ENCODE measurements around the gene MEGF11. TPM values are rescaled to one million over a fixed set of nuclear protein-coding genes. Genes with fewer than 3 reads are reported as not detected.

The MEGF11 gene
- total RNA-seq, 1 experiment from 2014 or later = not detected

DNA sequence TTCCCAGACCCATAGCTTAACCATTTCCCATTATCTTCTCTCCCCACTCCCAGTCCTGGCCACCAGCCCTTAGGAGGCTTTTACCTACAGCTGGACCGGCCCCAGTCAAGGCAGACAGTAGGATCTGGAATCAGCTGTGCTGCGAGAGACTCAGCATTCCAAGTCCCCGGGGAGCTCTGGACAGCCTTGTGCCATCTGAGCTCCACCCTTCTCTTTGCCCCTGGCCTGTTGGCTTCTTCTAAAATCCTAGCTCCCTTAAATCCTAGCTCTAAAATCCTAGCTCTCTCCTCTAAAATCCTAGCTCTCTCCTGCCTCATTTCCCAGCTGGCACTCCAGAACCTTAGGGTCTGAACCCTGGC lies 21.3 kb downstream of the MEGF11 start:
- Histone ChIP-seq H3K4me3 (ENCODE audit: low read length) (no peak overlapping the region), H3K27me3 (ENCODE audit: low read length) (no peaks in the 10 kb centered on the region)
- DNase-seq = no peak

DNA sequence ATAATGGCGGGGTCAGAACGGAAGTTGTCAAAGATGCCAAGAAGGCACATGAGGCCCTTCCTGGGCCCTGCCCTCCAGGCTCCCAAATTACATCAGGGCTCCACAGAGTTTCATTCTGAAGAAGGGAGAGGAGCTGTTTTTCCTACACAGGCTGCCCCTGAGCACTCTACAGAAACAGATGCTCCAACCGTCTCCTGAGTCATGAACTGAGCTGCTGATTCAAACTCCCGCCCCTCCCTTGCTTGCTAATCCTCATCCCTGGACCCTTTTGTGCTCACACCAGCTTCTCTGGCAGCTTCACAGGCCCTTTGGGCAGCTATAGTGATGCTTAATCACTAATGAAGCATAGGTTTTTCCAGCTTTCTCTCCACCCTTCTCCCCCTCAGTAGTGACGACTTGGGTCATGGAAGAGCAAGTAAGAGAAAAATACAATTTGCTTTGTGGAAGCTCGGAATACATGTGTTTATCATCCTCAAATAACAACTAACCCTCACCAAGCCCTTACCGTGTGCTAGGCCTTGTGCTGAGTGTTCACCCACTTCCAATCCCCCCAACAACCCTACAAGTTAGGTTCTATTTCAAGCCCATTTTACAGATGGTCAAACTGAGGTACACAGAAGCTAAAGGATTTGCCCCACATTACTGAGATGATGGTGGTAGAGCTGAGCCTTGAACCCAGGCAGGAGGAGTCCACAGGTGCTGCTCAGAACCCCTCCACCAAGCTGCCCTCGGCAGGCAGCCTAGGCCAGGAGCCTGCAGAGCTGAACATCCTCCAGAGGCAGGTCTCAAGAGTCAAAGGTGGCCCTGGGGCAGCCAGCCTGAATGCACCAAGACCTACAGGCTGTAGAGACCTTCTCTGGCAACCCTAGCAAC lies 21.9 kb downstream of the MEGF11 start:
- no peaks in the 10 kb centered on the region for H3K9me2 ChIP-seq (replicated peaks; ENCODE audit: insufficient read depth, low read length)
- no peaks in the 10 kb centered on the region for H3K27me3 ChIP-seq (ENCODE audit: low read length)
- no peak for DNase-seq
- H3K27ac ChIP-seq (ENCODE audit: low read length) = no peak overlapping the region
- H3K9ac ChIP-seq (ENCODE audit: low read length) = no peak overlapping the region
- no peaks in the 10 kb centered on the region for H3K79me2 ChIP-seq (ENCODE audit: low read length)
- no peaks in the 10 kb centered on the region for H4K20me1 ChIP-seq (ENCODE audit: insufficient read depth, low read depth, low read length)
- H3K4me3 ChIP-seq (ENCODE audit: low read length) = no peak overlapping the region
- no peaks in the 10 kb centered on the region for H3K9me3 ChIP-seq (ENCODE audit: low read length)
- H3K4me2 ChIP-seq (ENCODE audit: low read depth, low read length, poor library complexity, severe bottlenecking) = no peak overlapping the region
- no peaks in the 10 kb centered on the region for H3K4me1 ChIP-seq (ENCODE audit: low read length)
- no peak overlapping the region for H2AFZ ChIP-seq (ENCODE audit: low read length)
- no peaks in the 10 kb centered on the region for H3K36me3 ChIP-seq (ENCODE audit: insufficient read depth, low read length)

More for the DNA sequence above, 21.3 kb downstream of the MEGF11 start:
- Histone ChIP-seq H3K4me1 (ENCODE audit: low read length) (no peaks in the 10 kb centered on the region), H3K9me3 (ENCODE audit: low read length) (no peaks in the 10 kb centered on the region), H3K9ac (ENCODE audit: low read length) (no peak overlapping the region), H3K27ac (ENCODE audit: low read length) (no peak overlapping the region), H3K79me2 (ENCODE audit: low read length) (no peaks in the 10 kb centered on the region), H4K20me1 (ENCODE audit: insufficient read depth, low read depth, low read length) (no peaks in the 10 kb centered on the region), H2AFZ (ENCODE audit: low read length) (no peak overlapping the region), H3K36me3 (ENCODE audit: insufficient read depth, low read length) (no peaks in the 10 kb centered on the region), H3K9me2 (replicated peaks; ENCODE audit: insufficient read depth, low read length) (no peaks in the 10 kb centered on the region), H3K4me2 (ENCODE audit: low read depth, low read length, poor library complexity, severe bottlenecking) (no peak overlapping the region)

DNA sequence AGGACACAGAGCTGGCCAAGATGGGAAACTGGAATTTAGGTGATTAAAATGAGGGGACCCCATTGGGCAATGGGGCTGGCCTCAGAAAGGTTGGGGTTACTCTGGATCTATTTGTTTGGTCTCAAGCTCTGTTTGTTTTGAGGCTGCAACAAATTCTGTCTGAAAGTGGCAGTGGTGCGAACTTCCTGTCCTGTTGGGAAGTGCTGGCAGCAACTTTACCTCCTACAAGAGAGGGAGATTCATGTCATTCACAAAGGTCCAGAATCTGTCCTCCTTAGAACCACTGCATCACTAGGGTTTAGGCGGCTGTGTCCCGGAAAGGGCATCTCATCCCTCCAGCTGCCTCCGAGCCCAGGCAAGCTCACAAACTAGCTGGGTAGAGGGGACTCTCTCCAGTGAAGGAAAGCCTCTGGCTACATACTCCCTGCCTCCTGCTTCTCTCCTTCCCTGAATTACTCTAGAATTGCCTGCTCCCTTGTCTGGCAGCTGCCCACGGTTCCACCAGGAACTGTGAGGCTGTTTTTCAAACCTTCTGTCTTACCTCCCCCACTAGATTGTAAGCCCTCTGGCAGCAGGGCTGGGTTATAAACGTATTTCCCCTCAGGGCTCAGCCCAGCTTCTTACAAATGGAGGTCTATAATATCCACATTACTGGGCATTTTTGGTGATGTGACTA lies 23.6 kb downstream of the MEGF11 start:
- no peak for DNase-seq
- no peak overlapping the region for H3K27ac ChIP-seq (ENCODE audit: low read length)
- H3K9ac ChIP-seq (ENCODE audit: low read length) = no peak overlapping the region
- H3K79me2 ChIP-seq (ENCODE audit: low read length) = no peaks in the 10 kb centered on the region
- H3K9me3 ChIP-seq (ENCODE audit: low read length) = no peaks in the 10 kb centered on the region
- no peak overlapping the region for H2AFZ ChIP-seq (ENCODE audit: low read length)
- no peaks in the 10 kb centered on the region for H3K9me2 ChIP-seq (replicated peaks; ENCODE audit: insufficient read depth, low read length)
- H3K4me2 ChIP-seq (ENCODE audit: low read depth, low read length, poor library complexity, severe bottlenecking) = no peak overlapping the region
- H3K4me3 ChIP-seq (ENCODE audit: low read length) = no peak overlapping the region
- H3K27me3 ChIP-seq (ENCODE audit: low read length) = no peaks in the 10 kb centered on the region
- no peaks in the 10 kb centered on the region for H3K4me1 ChIP-seq (ENCODE audit: low read length)
- no peaks in the 10 kb centered on the region for H4K20me1 ChIP-seq (ENCODE audit: insufficient read depth, low read depth, low read length)
- H3K36me3 ChIP-seq (ENCODE audit: insufficient read depth, low read length) = no peaks in the 10 kb centered on the region

DNA sequence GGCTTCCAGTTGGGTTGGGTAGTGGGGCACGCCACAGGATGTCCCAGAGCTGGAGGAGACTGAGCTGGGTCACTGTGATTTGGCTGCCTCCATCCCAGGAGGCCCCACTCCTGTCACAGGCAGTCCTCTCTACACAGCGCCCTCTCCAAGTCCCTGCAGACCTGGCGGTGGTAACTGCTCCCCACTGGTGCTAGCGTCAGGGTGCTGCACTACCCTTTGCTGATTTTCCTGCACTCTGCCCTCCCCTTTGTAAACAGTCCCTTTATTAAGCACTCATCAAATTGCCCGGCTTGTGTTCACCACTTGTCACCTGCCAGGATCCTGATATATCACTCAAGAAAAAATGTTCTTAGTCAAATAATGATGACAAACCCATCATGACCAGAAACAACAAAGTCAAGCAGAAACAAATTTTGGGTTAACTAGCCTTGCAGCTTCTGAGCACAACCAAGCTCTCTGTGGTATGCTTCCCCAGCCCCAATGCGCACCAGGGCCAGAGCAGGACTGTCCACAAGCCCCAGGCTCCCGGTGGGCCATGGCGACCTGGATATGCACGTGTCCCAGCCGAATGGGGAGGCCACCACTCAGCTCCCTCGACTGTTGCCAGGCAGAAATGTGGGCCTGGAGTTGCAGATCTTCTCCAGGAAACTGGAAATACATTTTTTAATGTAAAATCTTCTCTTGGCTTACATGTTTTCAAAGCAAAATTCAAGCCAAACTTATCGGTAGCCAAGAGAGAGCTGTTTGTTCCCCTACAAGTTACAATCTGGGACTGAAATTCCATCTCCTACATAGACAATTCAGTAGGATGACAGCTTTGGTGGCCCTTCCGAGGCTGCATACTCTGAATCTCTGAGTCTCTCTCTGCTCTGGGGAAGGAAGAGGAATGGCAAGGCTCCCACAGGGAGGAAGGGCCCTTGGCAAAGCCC lies 24.5 kb downstream of the MEGF11 start:
- Histone ChIP-seq H3K4me1 (ENCODE audit: low read length) (no peaks in the 10 kb centered on the region), H2AFZ (ENCODE audit: low read length) (no peak overlapping the region), H3K9me3 (ENCODE audit: low read length) (no peaks in the 10 kb centered on the region), H3K79me2 (ENCODE audit: low read length) (no peaks in the 10 kb centered on the region), H3K36me3 (ENCODE audit: insufficient read depth, low read length) (no peaks in the 10 kb centered on the region), H3K4me3 (ENCODE audit: low read length) (no peak overlapping the region), H3K4me2 (ENCODE audit: low read depth, low read length, poor library complexity, severe bottlenecking) (no peak overlapping the region), H3K9me2 (replicated peaks; ENCODE audit: insufficient read depth, low read length) (no peaks in the 10 kb centered on the region), H3K27ac (ENCODE audit: low read length) (no peak overlapping the region), H3K9ac (ENCODE audit: low read length) (no peak overlapping the region), H4K20me1 (ENCODE audit: insufficient read depth, low read depth, low read length) (no peaks in the 10 kb centered on the region), H3K27me3 (ENCODE audit: low read length) (no peaks in the 10 kb centered on the region)
- no peak for DNase-seq

DNA sequence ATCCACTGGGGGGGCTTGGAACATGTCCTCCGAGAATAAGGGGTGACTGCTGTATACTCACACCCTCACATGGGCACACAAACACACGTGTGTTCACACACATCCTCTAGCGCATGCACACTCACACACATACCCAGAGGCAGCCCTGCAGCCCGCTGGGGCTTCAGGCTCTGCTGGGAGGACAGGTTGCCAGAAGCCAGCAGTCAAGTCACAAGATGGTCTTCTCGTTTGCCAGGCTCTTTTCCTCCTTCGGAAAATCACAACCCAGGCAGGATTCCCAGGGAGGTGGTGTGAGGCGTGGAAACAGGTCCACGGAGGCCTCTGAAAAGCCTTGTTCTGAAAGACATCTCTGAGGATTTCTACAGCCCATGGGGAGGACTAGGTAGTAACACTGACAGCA lies 26.8 kb downstream of the MEGF11 start:
- H3K4me1 ChIP-seq (ENCODE audit: low read length) = peaks cover 9% of the 10 kb centered on the region
- H3K9me3 ChIP-seq (ENCODE audit: low read length) = no peaks in the 10 kb centered on the region
- H2AFZ ChIP-seq (ENCODE audit: low read length) = no peak overlapping the region
- no peaks in the 10 kb centered on the region for H3K9me2 ChIP-seq (replicated peaks; ENCODE audit: insufficient read depth, low read length)
- H3K79me2 ChIP-seq (ENCODE audit: low read length) = no peaks in the 10 kb centered on the region
- no peaks in the 10 kb centered on the region for H3K36me3 ChIP-seq (ENCODE audit: insufficient read depth, low read length)
- H3K27ac ChIP-seq (ENCODE audit: low read length) = no peak overlapping the region
- no peaks in the 10 kb centered on the region for H3K27me3 ChIP-seq (ENCODE audit: low read length)
- H3K4me2 ChIP-seq (ENCODE audit: low read depth, low read length, poor library complexity, severe bottlenecking) = no peak overlapping the region
- H4K20me1 ChIP-seq (ENCODE audit: insufficient read depth, low read depth, low read length) = no peaks in the 10 kb centered on the region
- DNase-seq = no peak
- no peak overlapping the region for H3K9ac ChIP-seq (ENCODE audit: low read length)
- H3K4me3 ChIP-seq (ENCODE audit: low read length) = no peak overlapping the region

DNA sequence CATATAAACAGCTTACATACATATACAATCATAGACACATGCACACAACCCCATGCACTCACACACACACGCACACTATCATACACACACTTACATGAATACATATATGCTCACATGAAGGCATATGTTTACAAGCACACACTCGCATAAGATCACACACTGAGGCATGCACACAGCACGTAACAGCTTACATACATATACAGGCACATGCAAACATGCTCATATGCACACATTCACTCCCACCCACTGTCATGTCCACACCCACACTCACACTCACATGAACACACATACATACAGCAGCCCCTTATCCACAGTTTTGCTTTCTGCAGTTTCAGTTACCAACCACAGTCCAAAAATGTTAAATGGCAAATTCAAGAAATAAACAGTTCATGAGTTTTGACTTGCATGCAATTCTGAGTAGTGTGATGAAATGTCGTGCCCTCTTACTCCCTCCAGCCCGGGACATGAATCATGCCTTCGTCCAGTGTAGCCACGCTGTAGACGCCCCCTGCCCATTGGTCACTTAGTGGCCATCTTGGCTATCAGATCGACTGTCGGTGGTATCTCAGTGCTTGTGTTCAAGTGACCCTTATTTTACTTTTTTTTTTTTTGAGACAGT lies 27.8 kb downstream of the MEGF11 start:
- no peaks in the 10 kb centered on the region for H4K20me1 ChIP-seq (ENCODE audit: insufficient read depth, low read depth, low read length)
- H3K4me1 ChIP-seq (ENCODE audit: low read length) = peaks cover 9% of the 10 kb centered on the region
- no peak overlapping the region for H3K4me2 ChIP-seq (ENCODE audit: low read depth, low read length, poor library complexity, severe bottlenecking)
- H3K36me3 ChIP-seq (ENCODE audit: insufficient read depth, low read length) = no peaks in the 10 kb centered on the region
- no peak for DNase-seq
- H3K27ac ChIP-seq (ENCODE audit: low read length) = no peak overlapping the region
- no peaks in the 10 kb centered on the region for H3K9me2 ChIP-seq (replicated peaks; ENCODE audit: insufficient read depth, low read length)
- H3K9ac ChIP-seq (ENCODE audit: low read length) = no peak overlapping the region
- no peaks in the 10 kb centered on the region for H3K79me2 ChIP-seq (ENCODE audit: low read length)
- H3K9me3 ChIP-seq (ENCODE audit: low read length) = no peaks in the 10 kb centered on the region
- no peaks in the 10 kb centered on the region for H3K27me3 ChIP-seq (ENCODE audit: low read length)
- H2AFZ ChIP-seq (ENCODE audit: low read length) = no peak overlapping the region
- H3K4me3 ChIP-seq (ENCODE audit: low read length) = no peak overlapping the region

DNA sequence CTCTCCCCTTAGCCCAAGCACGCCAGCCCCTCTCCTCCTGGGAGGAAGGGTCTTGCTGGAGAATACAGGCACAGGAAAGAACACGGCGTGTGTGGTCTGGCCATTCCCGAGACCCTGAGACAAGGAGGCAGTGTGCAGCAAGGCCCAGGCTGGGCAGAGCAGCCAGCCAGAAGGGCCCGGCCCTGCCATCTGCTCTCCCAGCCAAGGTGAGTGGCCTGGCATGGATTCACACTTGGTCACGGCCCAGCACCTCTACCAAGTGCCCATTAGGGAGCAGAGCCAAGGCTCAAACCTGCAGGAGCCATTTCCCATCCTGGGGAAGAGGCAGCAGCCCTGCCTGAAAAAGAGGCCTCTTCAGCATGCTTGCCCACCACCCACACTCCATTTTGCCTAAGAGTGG lies 28.6 kb downstream of the MEGF11 start:
- Histone ChIP-seq H3K4me1 (ENCODE audit: low read length) (peaks cover 9% of the 10 kb centered on the region), H3K4me3 (ENCODE audit: low read length) (no peak overlapping the region), H3K27me3 (ENCODE audit: low read length) (no peaks in the 10 kb centered on the region), H3K9me2 (replicated peaks; ENCODE audit: insufficient read depth, low read length) (no peaks in the 10 kb centered on the region), H4K20me1 (ENCODE audit: insufficient read depth, low read depth, low read length) (no peaks in the 10 kb centered on the region), H3K79me2 (ENCODE audit: low read length) (no peaks in the 10 kb centered on the region), H2AFZ (ENCODE audit: low read length) (no peak overlapping the region), H3K9me3 (ENCODE audit: low read length) (no peaks in the 10 kb centered on the region), H3K9ac (ENCODE audit: low read length) (no peak overlapping the region), H3K4me2 (ENCODE audit: low read depth, low read length, poor library complexity, severe bottlenecking) (no peak overlapping the region), H3K27ac (ENCODE audit: low read length) (no peak overlapping the region), H3K36me3 (ENCODE audit: insufficient read depth, low read length) (no peaks in the 10 kb centered on the region)
- DNase-seq = no peak

Measured in Karpas-422 (cell line).